ENCODE data around the gene LRRC4C.

The LRRC4C gene

DNA sequence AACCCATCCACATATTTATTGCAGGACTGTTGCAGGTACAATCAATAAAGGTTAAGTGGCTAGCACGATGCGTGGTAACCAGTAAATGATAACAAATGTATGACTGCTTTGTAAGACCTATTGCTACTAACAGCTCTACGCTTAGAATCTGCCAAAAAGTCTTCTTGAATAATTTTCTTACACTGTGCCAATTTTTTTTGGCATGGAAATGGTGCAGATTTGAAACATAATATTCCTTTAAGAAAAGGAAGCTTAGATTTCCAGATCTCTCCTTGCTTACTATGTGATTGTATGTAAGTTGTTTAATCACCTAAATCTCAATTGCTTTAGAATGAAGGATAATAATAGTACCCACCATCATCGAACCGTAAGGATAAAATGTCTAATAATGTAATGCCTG is 192.0 kb downstream of the LRRC4C start:
- WGBS, result 92% methylated on average over 2 of the region's 5 CpGs
- Histone ChIP-seq H3K79me1 (replicated peaks; ENCODE audit: low read length, poor library complexity, severe bottlenecking) (no peaks in the 10 kb centered on the region), H2BK12ac (ENCODE audit: low read length in 2 of 2) (no peak overlapping the region), H3K27ac (ENCODE audit: low read length, poor library complexity, severe bottlenecking) (no peak overlapping the region), H2AFZ (ENCODE audit: low read depth, low read length) (no peak overlapping the region), H3K14ac (ENCODE audit: low read length in 2 of 2) (no peak overlapping the region), H2AK5ac (ENCODE audit: low read length, severe bottlenecking) (no peak overlapping the region), H3K4me2 (ENCODE audit: low read length, poor library complexity, severe bottlenecking) (no peak overlapping the region), H3K36me3 (ENCODE audit: control insufficient read depth in 1 of 2, insufficient read depth in 2 of 2, low read depth in 1 of 2, low read length in 2 of 2) (no peaks in the 10 kb centered on the region), H3K4ac (ENCODE audit: low read depth in 1 of 2, low read length in 2 of 2) (no peak overlapping the region), H3K27me3 (ENCODE audit: control insufficient read depth in 1 of 2, insufficient read depth in 1 of 2, low read length in 2 of 2) (no peaks in the 10 kb centered on the region), H3K18ac (ENCODE audit: low read depth in 1 of 2, low read length in 2 of 2) (no peak overlapping the region), H3K9me3 (ENCODE audit: control insufficient read depth, low read length) (no peaks in the 10 kb centered on the region), H2BK15ac (ENCODE audit: low read depth, poor library complexity, severe bottlenecking) (no peak overlapping the region), H3K9ac (ENCODE audit: low read length) (no peak overlapping the region), H3K23ac (ENCODE audit: low read length in 2 of 2) (no peak overlapping the region), H2BK120ac (ENCODE audit: low read depth, low read length) (no peak overlapping the region), H3K4me3 (ENCODE audit: insufficient read depth in 1 of 2, low read depth in 1 of 2, low read length in 2 of 2) (no peak overlapping the region), H4K8ac (ENCODE audit: low read length) (no peak overlapping the region), H3K4me1 (ENCODE audit: control insufficient read depth, insufficient read depth, low read depth, low read length) (no peaks in the 10 kb centered on the region), H2BK5ac (ENCODE audit: low read depth, low read length, poor library complexity, severe bottlenecking) (no peak overlapping the region), H4K91ac (ENCODE audit: low read length) (no peak overlapping the region)
- DNase-seq, result no peak

DNA sequence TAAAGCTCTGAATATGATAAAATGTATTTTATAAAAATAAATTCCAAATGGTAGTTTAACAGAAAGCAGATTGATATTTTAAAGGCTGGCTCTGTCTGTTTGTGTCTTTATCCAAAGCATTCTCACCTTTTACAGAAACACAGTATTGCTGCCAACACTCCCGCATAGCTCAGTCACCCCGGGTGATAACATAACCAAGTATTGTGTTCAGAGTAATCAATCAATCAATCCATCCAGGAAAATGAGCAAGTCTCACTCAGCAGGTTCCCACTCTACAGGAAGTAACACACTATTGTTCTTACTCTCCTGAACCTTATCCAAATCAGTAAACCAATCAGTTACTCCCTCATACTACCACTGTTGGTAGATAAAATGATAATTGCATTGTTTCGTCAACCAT is 203.4 kb downstream of the LRRC4C start:
- Histone ChIP-seq H3K4ac (ENCODE audit: low read depth in 1 of 2, low read length in 2 of 2) (no peak overlapping the region), H2AK5ac (ENCODE audit: low read length, severe bottlenecking) (no peak overlapping the region)
- no peak for DNase-seq

DNA sequence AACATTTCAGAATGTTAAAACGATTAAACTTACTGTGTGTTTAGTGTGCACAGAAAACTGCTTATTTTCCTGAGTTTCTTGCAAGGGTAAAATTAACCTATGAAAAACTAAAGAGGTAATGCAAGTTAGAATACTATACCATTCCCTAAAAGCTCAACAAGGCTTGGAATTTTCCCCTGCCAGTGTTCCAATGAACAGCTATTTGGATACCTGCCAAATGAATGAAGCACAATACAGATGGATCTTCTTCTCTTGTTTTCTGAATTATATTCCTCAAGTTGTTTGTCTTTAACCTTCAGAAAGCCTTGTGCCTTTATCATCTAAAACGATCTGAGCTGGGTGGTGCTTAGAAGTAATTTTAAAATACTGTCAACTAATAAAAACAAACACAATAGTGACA is 204.5 kb downstream of the LRRC4C start:
- no peaks in the 10 kb centered on the region for H3K79me1 ChIP-seq (replicated peaks; ENCODE audit: low read length, poor library complexity, severe bottlenecking)
- H3K4me2 ChIP-seq (ENCODE audit: low read length, poor library complexity, severe bottlenecking), result no peak overlapping the region
- no peak overlapping the region for H3K14ac ChIP-seq (ENCODE audit: low read length in 2 of 2)
- H2AFZ ChIP-seq (ENCODE audit: low read depth, low read length), result no peak overlapping the region
- no peaks in the 10 kb centered on the region for H3K4me1 ChIP-seq (ENCODE audit: control insufficient read depth, insufficient read depth, low read depth, low read length)
- H3K27ac ChIP-seq (ENCODE audit: low read length, poor library complexity, severe bottlenecking), result no peak overlapping the region
- H3K27me3 ChIP-seq (ENCODE audit: control insufficient read depth in 1 of 2, insufficient read depth in 1 of 2, low read length in 2 of 2), result no peaks in the 10 kb centered on the region
- H3K9ac ChIP-seq (ENCODE audit: low read length), result no peak overlapping the region
- H3K36me3 ChIP-seq (ENCODE audit: control insufficient read depth in 1 of 2, insufficient read depth in 2 of 2, low read depth in 1 of 2, low read length in 2 of 2), result no peaks in the 10 kb centered on the region
- no peak overlapping the region for H4K8ac ChIP-seq (ENCODE audit: low read length)
- H3K18ac ChIP-seq (ENCODE audit: low read depth in 1 of 2, low read length in 2 of 2), result no peak overlapping the region
- no peak overlapping the region for H2BK120ac ChIP-seq (ENCODE audit: low read depth, low read length)
- no peaks in the 10 kb centered on the region for H3K9me3 ChIP-seq (ENCODE audit: control insufficient read depth, low read length)
- H2BK12ac ChIP-seq (ENCODE audit: low read length in 2 of 2), result no peak overlapping the region
- H2AK5ac ChIP-seq (ENCODE audit: low read length, severe bottlenecking), result no peak overlapping the region
- no peak for DNase-seq
- no peak overlapping the region for H2BK5ac ChIP-seq (ENCODE audit: low read depth, low read length, poor library complexity, severe bottlenecking)
- no peak overlapping the region for H3K23ac ChIP-seq (ENCODE audit: low read length in 2 of 2)
- WGBS, result 60% methylated on average over 1 of the region's 2 CpGs
- no peak overlapping the region for H2BK15ac ChIP-seq (ENCODE audit: low read depth, poor library complexity, severe bottlenecking)
- H4K91ac ChIP-seq (ENCODE audit: low read length), result no peak overlapping the region
- H3K4me3 ChIP-seq (ENCODE audit: insufficient read depth in 1 of 2, low read depth in 1 of 2, low read length in 2 of 2), result no peak overlapping the region
- no peak overlapping the region for H3K4ac ChIP-seq (ENCODE audit: low read depth in 1 of 2, low read length in 2 of 2)

More for the DNA sequence above, 203.4 kb downstream of the LRRC4C start:
- no peak overlapping the region for H4K91ac ChIP-seq (ENCODE audit: low read length)
- H3K36me3 ChIP-seq (ENCODE audit: control insufficient read depth in 1 of 2, insufficient read depth in 2 of 2, low read depth in 1 of 2, low read length in 2 of 2), result no peaks in the 10 kb centered on the region
- no peak overlapping the region for H3K9ac ChIP-seq (ENCODE audit: low read length)
- H3K9me3 ChIP-seq (ENCODE audit: control insufficient read depth, low read length), result no peaks in the 10 kb centered on the region
- WGBS, result 89% methylated on average over 2 of the region's 3 CpGs
- H3K14ac ChIP-seq (ENCODE audit: low read length in 2 of 2), result no peak overlapping the region
- H3K4me2 ChIP-seq (ENCODE audit: low read length, poor library complexity, severe bottlenecking), result no peak overlapping the region
- H2AFZ ChIP-seq (ENCODE audit: low read depth, low read length), result no peak overlapping the region
- H2BK12ac ChIP-seq (ENCODE audit: low read length in 2 of 2), result no peak overlapping the region
- H2BK15ac ChIP-seq (ENCODE audit: low read depth, poor library complexity, severe bottlenecking), result no peak overlapping the region
- H2BK5ac ChIP-seq (ENCODE audit: low read depth, low read length, poor library complexity, severe bottlenecking), result no peak overlapping the region
- no peaks in the 10 kb centered on the region for H3K79me1 ChIP-seq (replicated peaks; ENCODE audit: low read length, poor library complexity, severe bottlenecking)
- no peak overlapping the region for H4K8ac ChIP-seq (ENCODE audit: low read length)
- H2BK120ac ChIP-seq (ENCODE audit: low read depth, low read length), result no peak overlapping the region
- no peak overlapping the region for H3K4me3 ChIP-seq (ENCODE audit: insufficient read depth in 1 of 2, low read depth in 1 of 2, low read length in 2 of 2)
- H3K4me1 ChIP-seq (ENCODE audit: control insufficient read depth, insufficient read depth, low read depth, low read length), result no peaks in the 10 kb centered on the region
- H3K27me3 ChIP-seq (ENCODE audit: control insufficient read depth in 1 of 2, insufficient read depth in 1 of 2, low read length in 2 of 2), result no peaks in the 10 kb centered on the region
- H3K18ac ChIP-seq (ENCODE audit: low read depth in 1 of 2, low read length in 2 of 2), result no peak overlapping the region
- H3K27ac ChIP-seq (ENCODE audit: low read length, poor library complexity, severe bottlenecking), result no peak overlapping the region
- H3K23ac ChIP-seq (ENCODE audit: low read length in 2 of 2), result no peak overlapping the region

DNA sequence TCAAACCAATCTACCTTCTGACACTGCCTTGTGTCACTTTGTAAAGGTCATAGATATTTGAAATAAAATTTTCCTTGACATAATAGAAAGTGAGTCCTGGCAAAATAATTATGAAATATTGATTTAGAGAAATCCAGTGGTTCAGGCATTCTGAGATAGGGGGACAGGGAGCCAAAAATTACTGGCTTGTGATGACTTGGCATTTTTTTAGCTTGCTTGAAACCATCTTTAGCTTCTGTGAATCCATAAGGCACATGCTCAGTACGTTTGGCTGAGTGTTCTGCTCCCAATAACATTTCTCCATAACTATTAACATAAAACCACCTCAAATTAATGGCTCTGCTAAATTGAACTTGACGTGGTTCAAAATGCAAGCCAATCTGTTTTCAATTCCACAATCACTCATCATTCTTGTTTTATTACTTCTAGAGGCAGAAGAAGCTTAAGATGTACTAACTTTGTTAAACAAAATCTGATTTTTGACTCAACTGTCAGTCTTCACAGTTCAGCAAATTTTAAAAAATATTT is 209.0 kb downstream of the LRRC4C start:
- Histone ChIP-seq H3K27me3 (ENCODE audit: control insufficient read depth in 1 of 2, insufficient read depth in 1 of 2, low read length in 2 of 2) (no peaks in the 10 kb centered on the region), H4K91ac (ENCODE audit: low read length) (no peak overlapping the region), H3K27ac (ENCODE audit: low read length, poor library complexity, severe bottlenecking) (no peak overlapping the region), H2BK15ac (ENCODE audit: low read depth, poor library complexity, severe bottlenecking) (no peak overlapping the region), H3K4ac (ENCODE audit: low read depth in 1 of 2, low read length in 2 of 2) (no peak overlapping the region), H3K9ac (ENCODE audit: low read length) (no peak overlapping the region), H3K79me1 (replicated peaks; ENCODE audit: low read length, poor library complexity, severe bottlenecking) (no peaks in the 10 kb centered on the region), H3K9me3 (ENCODE audit: control insufficient read depth, low read length) (no peaks in the 10 kb centered on the region), H3K18ac (ENCODE audit: low read depth in 1 of 2, low read length in 2 of 2) (no peak overlapping the region), H2BK120ac (ENCODE audit: low read depth, low read length) (no peak overlapping the region), H3K14ac (ENCODE audit: low read length in 2 of 2) (no peak overlapping the region), H3K4me3 (ENCODE audit: insufficient read depth in 1 of 2, low read depth in 1 of 2, low read length in 2 of 2) (no peak overlapping the region), H4K8ac (ENCODE audit: low read length) (no peak overlapping the region), H2BK5ac (ENCODE audit: low read depth, low read length, poor library complexity, severe bottlenecking) (no peak overlapping the region), H3K4me2 (ENCODE audit: low read length, poor library complexity, severe bottlenecking) (no peak overlapping the region), H3K23ac (ENCODE audit: low read length in 2 of 2) (no peak overlapping the region), H3K36me3 (ENCODE audit: control insufficient read depth in 1 of 2, insufficient read depth in 2 of 2, low read depth in 1 of 2, low read length in 2 of 2) (no peaks in the 10 kb centered on the region), H2BK12ac (ENCODE audit: low read length in 2 of 2) (no peak overlapping the region), H2AK5ac (ENCODE audit: low read length, severe bottlenecking) (no peak overlapping the region), H3K4me1 (ENCODE audit: control insufficient read depth, insufficient read depth, low read depth, low read length) (no peaks in the 10 kb centered on the region), H2AFZ (ENCODE audit: low read depth, low read length) (no peak overlapping the region)
- 59% methylated on average over 2 of the region's 2 CpGs for WGBS
- DNase-seq, result no peak

Measured in mesenchymal stem cell (in vitro differentiated cells and primary cell).